SK-N-SH (cell line): ENCODE data around the gene TIAM2.

ENCODE experiments used
- EP300 ChIP-seq, 2 experiments: IDR thresholded peaks; 2 replicates each; pipeline versions ENCODE4 v1.4.0 to v1.6.1; 2012; ENCODE audit warnings: borderline replicate concordance in 1 of 2, low read depth in 1 of 2, low read length in 1 of 2
- NFIC ChIP-seq: IDR thresholded peaks from 2 replicates; pipeline ENCODE4 v1.4.0; 2012; ENCODE audit warnings: borderline replicate concordance
- POLR2AphosphoS5 ChIP-seq: IDR thresholded peaks from 2 replicates; pipeline ENCODE4 v1.6.1; 2012; ENCODE audit warnings: low read depth, low read length
- RFX5 ChIP-seq: IDR thresholded peaks from 2 replicates; pipeline ENCODE4 v1.6.1; 2012; ENCODE audit warnings: mild to moderate bottlenecking, improper control_type of control experiment, low read length
- TF ChIP-seq, protein P1 (sequence below): fragments of 200-600 bp; sonication (generic); IDR thresholded peaks from 2 replicates; pipeline ENCODE4 v1.6.1; 2017; ENCODE audit warnings: antibody characterized with exemption, mild to moderate bottlenecking, moderate library complexity

DNA sequence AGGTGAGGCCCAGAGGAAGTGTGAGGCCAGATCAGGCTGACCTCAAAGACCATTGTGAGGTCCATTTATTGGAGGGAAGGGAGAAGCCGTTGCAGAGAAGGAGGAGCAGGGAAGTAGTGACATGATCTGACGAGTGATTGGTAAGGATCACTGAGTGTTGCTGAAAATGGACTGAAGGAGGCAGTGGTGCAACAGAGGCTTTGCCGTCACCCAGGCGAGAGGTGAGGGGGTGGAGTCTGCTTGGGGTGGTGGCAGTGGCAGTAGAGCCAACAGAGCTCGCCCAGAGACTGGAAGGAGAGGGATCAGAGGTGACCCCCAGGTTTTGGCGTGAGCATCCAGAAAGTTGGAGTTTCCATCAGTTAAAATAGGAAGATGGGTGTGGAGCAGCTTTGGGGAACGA lies 200.8 kb downstream of the TIAM2 start:
- no peak for TF ChIP-seq EP300 (IDR thresholded peaks at IDR 0.05; ENCODE audit: borderline replicate concordance in 1 of 2, low read depth in 1 of 2, low read length in 1 of 2)
- TF ChIP-seq NFIC = no peak
- TF ChIP-seq, protein P1, sequence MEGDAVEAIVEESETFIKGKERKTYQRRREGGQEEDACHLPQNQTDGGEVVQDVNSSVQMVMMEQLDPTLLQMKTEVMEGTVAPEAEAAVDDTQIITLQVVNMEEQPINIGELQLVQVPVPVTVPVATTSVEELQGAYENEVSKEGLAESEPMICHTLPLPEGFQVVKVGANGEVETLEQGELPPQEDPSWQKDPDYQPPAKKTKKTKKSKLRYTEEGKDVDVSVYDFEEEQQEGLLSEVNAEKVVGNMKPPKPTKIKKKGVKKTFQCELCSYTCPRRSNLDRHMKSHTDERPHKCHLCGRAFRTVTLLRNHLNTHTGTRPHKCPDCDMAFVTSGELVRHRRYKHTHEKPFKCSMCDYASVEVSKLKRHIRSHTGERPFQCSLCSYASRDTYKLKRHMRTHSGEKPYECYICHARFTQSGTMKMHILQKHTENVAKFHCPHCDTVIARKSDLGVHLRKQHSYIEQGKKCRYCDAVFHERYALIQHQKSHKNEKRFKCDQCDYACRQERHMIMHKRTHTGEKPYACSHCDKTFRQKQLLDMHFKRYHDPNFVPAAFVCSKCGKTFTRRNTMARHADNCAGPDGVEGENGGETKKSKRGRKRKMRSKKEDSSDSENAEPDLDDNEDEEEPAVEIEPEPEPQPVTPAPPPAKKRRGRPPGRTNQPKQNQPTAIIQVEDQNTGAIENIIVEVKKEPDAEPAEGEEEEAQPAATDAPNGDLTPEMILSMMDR = no peak
- no peak for TF ChIP-seq RFX5
- TF ChIP-seq POLR2AphosphoS5 = no peak
